Keratinocyte (primary cell): ENCODE data around the gene GFRA3. TPM values are rescaled to one million over a fixed set of nuclear protein-coding genes. Genes with fewer than 3 reads are reported as not detected.

Experiments
- DNase-seq: peaks from one replicate; pipeline ENCODE4 v3.0.0-alpha.2; 2011; ENCODE audit warnings: low read depth, missing footprints, low spot score
- FAIRE-seq: peaks from 2 replicates; lab custom pipeline; 2011; peaks lifted over from hg19 to GRCh38; lab: Jason Lieb, UNC
- H2AFZ ChIP-seq: 2 replicates; pipeline ENCODE4 v1.6.0; 2012; ENCODE audit warnings: low read length, control low read depth, inconsistent platforms; ENCODE audit not compliant: control insufficient read depth
- H3K27ac ChIP-seq: 2 replicates; pipeline ENCODE4 v1.5.1; 2011; ENCODE audit warnings: low read length; ENCODE audit not compliant: control insufficient read depth, insufficient read depth
- H3K27me3 ChIP-seq: 3 replicates; pipeline ENCODE4 v1.6.0; 2011; ENCODE audit warnings: low read length; ENCODE audit not compliant: control insufficient read depth, insufficient read depth; ENCODE audit errors: extremely low read depth
- H3K36me3 ChIP-seq, 2 experiments: 2 replicates in 1 of 2; 3 replicates in 1 of 2; pipeline ENCODE4 v1.5.1; 2011; ENCODE audit warnings: low read length in 2 of 2, mild to moderate bottlenecking in 1 of 2; ENCODE audit not compliant: control insufficient read depth in 2 of 2, insufficient read depth in 2 of 2; ENCODE audit errors: extremely low read depth in 1 of 2
- H3K4me1 ChIP-seq: 3 replicates; pipeline ENCODE4 v1.5.1; 2011; ENCODE audit warnings: low read length; ENCODE audit not compliant: control insufficient read depth, insufficient read depth; ENCODE audit errors: extremely low read depth
- H3K4me2 ChIP-seq: 3 replicates; pipeline ENCODE4 v1.6.0; 2011; ENCODE audit warnings: low read depth, low read length; ENCODE audit not compliant: control insufficient read depth, insufficient read depth; ENCODE audit errors: extremely low read depth
- H3K4me3 ChIP-seq, 3 experiments: fragments of 200-600 bp in 1 of 3; sonication (generic) in 1 of 3; 2 replicates in 2 of 3; 3 replicates in 1 of 3; pipeline ENCODE4 v1.5.1; 2011 to 2016; ENCODE audit warnings: low read length in 3 of 3, mild to moderate bottlenecking in 3 of 3, control low read depth in 2 of 3, inconsistent platforms in 1 of 3, low read depth in 1 of 3, mixed read lengths in 1 of 3, mixed run types in 1 of 3, moderate library complexity in 1 of 3; ENCODE audit not compliant: control insufficient read depth in 2 of 3, insufficient read depth in 2 of 3; ENCODE audit errors: extremely low read depth in 1 of 3
- H3K79me2 ChIP-seq: 2 replicates; pipeline ENCODE4 v1.6.0; 2012; ENCODE audit warnings: low read length; ENCODE audit not compliant: control insufficient read depth, insufficient read depth
- H3K9ac ChIP-seq: 3 replicates; pipeline ENCODE4 v1.6.0; 2011; ENCODE audit warnings: low read length; ENCODE audit not compliant: control insufficient read depth, insufficient read depth; ENCODE audit errors: extremely low read depth
- H3K9me1 ChIP-seq: 3 replicates; pipeline ENCODE4 v1.6.0; 2011; ENCODE audit warnings: low read length; ENCODE audit not compliant: control insufficient read depth, insufficient read depth; ENCODE audit errors: extremely low read depth
- H3K9me3 ChIP-seq: 2 replicates; pipeline ENCODE4 v1.5.1; 2012; ENCODE audit warnings: low read depth, low read length; ENCODE audit not compliant: control insufficient read depth
- H4K20me1 ChIP-seq: 3 replicates; pipeline ENCODE4 v1.6.0; 2011; ENCODE audit warnings: low read length; ENCODE audit not compliant: control insufficient read depth, insufficient read depth; ENCODE audit errors: extremely low read depth
- EZH2 ChIP-seq: IDR thresholded peaks from one replicate; pipeline ENCODE4 v1.6.1; 2012; ENCODE audit warnings: inconsistent platforms, mild to moderate bottlenecking, low read length, moderate library complexity
- dilution Hi-C: fragments of 300-500 bp; cut with MboI; formaldehyde crosslinking; loops from one replicate; pipeline ENCODE4 v1.7.0; 2020; ENCODE audit warnings: low sequenced_read_pairs; ENCODE audit not compliant: extremely low pct_ligation_motif_present
- polyA plus RNA-seq, 5 experiments: library from polyadenylated mRNA; depleted of rRNA in 3 of 5; stranded (reverse) in 3 of 5; stranded (forward) in 1 of 5; unstranded in 1 of 5; fragments of >200 nt; gene quantifications; 1 replicate in 1 of 5; 2 replicates in 3 of 5; 3 replicates in 1 of 5; pipeline versions ENCODE4 v1.2.1 to v1.2.3, GENCODE V29; 2011 to 2012; ENCODE audit warnings: missing spikeins in 2 of 5, low read depth in 1 of 5, low replicate concordance in 1 of 5
- TF ChIP-seq, protein P1 (sequence below), 3 experiments: IDR thresholded peaks in 1 of 3; conservative IDR thresholded peaks in 1 of 3; optimal IDR thresholded peaks in 1 of 3; 2 replicates in 2 of 3; 3 replicates in 1 of 3; pipeline versions ENCODE3 to v1.5.1; 2011; ENCODE audit warnings: low read length in 3 of 3, mild to moderate bottlenecking in 3 of 3, moderate library complexity in 2 of 3, control low read depth in 1 of 3, inconsistent platforms in 1 of 3; ENCODE audit not compliant: insufficient read depth in 2 of 3; ENCODE audit errors: extremely low read depth in 1 of 3

The GFRA3 gene
- polyA plus RNA-seq, 1 donor (not counting 4 experiments of a cell fraction or from before 2014, with no cell fraction given) = not detected

DNA sequence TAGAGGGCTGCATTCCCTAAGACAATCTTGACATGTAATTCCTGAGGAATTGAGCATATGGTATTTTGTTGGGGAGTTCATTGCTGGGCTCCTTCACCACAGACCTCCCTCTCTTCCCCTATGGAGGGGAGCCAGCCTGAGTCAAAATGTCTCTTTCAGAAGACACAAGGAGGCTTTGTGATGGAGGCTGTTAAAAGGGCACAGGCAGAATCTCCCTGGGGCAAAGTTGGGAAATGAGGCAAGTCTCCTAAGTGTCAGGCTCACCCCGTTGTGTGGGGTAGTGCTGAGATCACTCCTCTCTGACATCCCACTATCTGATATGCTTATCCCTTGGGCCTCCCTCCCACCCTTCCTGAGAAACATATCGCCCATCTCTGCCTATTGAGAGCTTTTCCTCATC is 30.6 kb downstream of the GFRA3 start:
- Histone ChIP-seq H3K9me3 (no peaks in the 10 kb centered on the region), H3K9ac (no peak overlapping the region), H3K4me2 (no peak overlapping the region), H3K4me3 (no peak overlapping the region), H3K79me2 (no peaks in the 10 kb centered on the region), H4K20me1 (no peaks in the 10 kb centered on the region), H3K9me1 (no peaks in the 10 kb centered on the region), H2AFZ (no peak overlapping the region), H3K36me3 (no peaks in the 10 kb centered on the region), H3K4me1 (peaks cover 3% of the 10 kb centered on the region), H3K27me3 (peaks cover 41% of the 10 kb centered on the region), H3K27ac (no peak overlapping the region)
- DNase-seq = no peak
- FAIRE-seq = no peak
- dilution Hi-C loops = no loop called here
- TF ChIP-seq, protein P1, sequence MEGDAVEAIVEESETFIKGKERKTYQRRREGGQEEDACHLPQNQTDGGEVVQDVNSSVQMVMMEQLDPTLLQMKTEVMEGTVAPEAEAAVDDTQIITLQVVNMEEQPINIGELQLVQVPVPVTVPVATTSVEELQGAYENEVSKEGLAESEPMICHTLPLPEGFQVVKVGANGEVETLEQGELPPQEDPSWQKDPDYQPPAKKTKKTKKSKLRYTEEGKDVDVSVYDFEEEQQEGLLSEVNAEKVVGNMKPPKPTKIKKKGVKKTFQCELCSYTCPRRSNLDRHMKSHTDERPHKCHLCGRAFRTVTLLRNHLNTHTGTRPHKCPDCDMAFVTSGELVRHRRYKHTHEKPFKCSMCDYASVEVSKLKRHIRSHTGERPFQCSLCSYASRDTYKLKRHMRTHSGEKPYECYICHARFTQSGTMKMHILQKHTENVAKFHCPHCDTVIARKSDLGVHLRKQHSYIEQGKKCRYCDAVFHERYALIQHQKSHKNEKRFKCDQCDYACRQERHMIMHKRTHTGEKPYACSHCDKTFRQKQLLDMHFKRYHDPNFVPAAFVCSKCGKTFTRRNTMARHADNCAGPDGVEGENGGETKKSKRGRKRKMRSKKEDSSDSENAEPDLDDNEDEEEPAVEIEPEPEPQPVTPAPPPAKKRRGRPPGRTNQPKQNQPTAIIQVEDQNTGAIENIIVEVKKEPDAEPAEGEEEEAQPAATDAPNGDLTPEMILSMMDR (optimal IDR thresholded peaks at IDR 0.05 in 1 of 3, IDR thresholded peaks at IDR 0.05 in 1 of 3, conservative IDR thresholded peaks at IDR 0.05 in 1 of 3; ENCODE audit: extremely low read depth in 1 of 3, insufficient read depth in 2 of 3, low read length in 3 of 3) = no peak
- no peak for TF ChIP-seq EZH2

DNA sequence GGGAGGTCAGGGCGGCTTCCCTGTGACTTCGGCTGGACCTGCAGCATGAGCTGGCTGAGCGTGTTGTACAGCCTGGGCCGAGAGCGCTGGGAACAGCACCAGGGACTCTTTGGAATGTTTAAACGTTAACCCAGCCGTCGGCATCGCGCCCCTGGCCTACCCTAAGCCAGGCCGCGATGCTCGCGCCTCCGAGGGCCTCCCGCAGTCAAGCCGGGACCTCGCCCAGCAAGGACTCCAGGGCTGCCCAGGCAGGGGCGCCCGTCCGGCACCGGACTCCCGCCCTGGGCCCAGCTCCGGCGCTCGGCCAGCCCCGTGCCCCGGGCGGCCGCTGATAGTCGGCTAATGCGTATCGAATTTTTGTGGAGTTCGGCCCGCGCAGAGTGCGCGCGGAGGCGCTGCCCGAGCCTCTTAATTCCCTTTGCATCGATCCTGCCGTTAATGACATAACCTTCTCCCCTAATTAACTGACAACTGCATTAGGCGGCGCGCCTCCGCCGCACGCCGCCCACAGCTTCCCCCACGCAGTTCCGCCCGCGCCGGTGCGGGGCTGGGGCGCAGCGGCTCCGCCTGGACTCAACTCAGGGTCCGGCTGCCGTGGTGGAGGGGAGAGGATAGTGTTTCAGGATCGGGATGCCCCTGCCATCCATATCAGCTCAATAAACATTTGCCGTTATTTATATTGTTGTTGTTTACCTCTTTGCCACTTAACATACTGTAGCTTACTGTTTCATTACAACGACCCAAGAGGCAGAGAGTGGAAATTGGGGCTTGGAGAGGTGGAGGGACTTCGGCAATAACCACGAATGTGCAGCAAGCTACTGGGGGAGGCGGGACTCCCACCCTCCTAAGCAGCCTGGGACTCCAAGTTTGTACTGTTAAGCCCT is 32.5 kb downstream of the GFRA3 start:
- dilution Hi-C loops = no loop called here
- DNase-seq = no peak

More for the DNA sequence above, 32.5 kb downstream of the GFRA3 start:
- Histone ChIP-seq H3K27ac (no peak overlapping the region), H3K4me2 (peak overlapping the region; percentile 39), H4K20me1 (no peaks in the 10 kb centered on the region), H3K36me3 (no peaks in the 10 kb centered on the region), H3K79me2 (no peaks in the 10 kb centered on the region), H3K9me1 (no peaks in the 10 kb centered on the region), H3K27me3 (peaks cover 41% of the 10 kb centered on the region), H2AFZ (peak overlapping the region; percentile 49), H3K9me3 (no peaks in the 10 kb centered on the region), H3K4me1 (peaks cover 3% of the 10 kb centered on the region), H3K4me3 (peak overlapping the region; percentile 5 to 61 (median 56)), H3K9ac (no peak overlapping the region)
- FAIRE-seq = no peak
- peak; percentile 93 for TF ChIP-seq EZH2
- TF ChIP-seq, protein P1 (optimal IDR thresholded peaks at IDR 0.05 in 1 of 3, IDR thresholded peaks at IDR 0.05 in 1 of 3, conservative IDR thresholded peaks at IDR 0.05 in 1 of 3; ENCODE audit: extremely low read depth in 1 of 3, insufficient read depth in 2 of 3, low read length in 3 of 3) = no peak
